Vagina (tissue), 2 donors: ENCODE measurements around the gene NIT1. TPM values are rescaled to one million over a fixed set of nuclear protein-coding genes. Genes with fewer than 3 reads are reported as not detected.
A peak's percentile ranks its signal among the peaks of the same experiment; 100 is the strongest.

ENCODE experiments used
- DNase-seq, 2 donors: peaks; one replicate each; pipeline ENCODE4 v3.0.0-alpha.2; 2017; ENCODE audit errors: extremely low spot score in 2 of 2
- H3K27ac ChIP-seq: fragments of 200-600 bp; sonication (generic); one replicate; pipeline ENCODE4 v1.5.1; 2019
- H3K27me3 ChIP-seq: fragments of 200-600 bp; sonication (generic); one replicate; pipeline ENCODE4 v1.5.1; 2019
- H3K36me3 ChIP-seq, 2 donors: fragments of 200-600 bp; sonication (generic); one replicate each; pipeline ENCODE4 v1.5.1; 2017 to 2019
- H3K4me1 ChIP-seq: fragments of 200-600 bp; sonication (generic); one replicate; pipeline ENCODE4 v1.5.1; 2019
- H3K4me3 ChIP-seq, 2 donors: fragments of 200-600 bp; sonication (generic); 1 replicate in 1 of 2; 2 replicates in 1 of 2; pipeline ENCODE4 v1.5.1; 2016 to 2019
- H3K9me3 ChIP-seq: fragments of 200-600 bp; sonication (generic); one replicate; pipeline ENCODE4 v1.5.1; 2019
- CTCF ChIP-seq, 3 experiments: fragments of 450-650 bp in 2 of 3; fragments of 200-600 bp in 1 of 3; sonication (generic) in 1 of 3; IDR thresholded peaks; one replicate each; pipeline ENCODE4 v1.5.1; 2017 to 2019; ENCODE audit warnings: antibody characterized with exemption in 3 of 3, mild to moderate bottlenecking in 2 of 3, moderate library complexity in 2 of 3
- POLR2A ChIP-seq, 2 donors: fragments of 450-650 bp; IDR thresholded peaks; one replicate each; pipeline ENCODE4 v1.6.1; 2017; ENCODE audit warnings: antibody characterized with exemption in 2 of 2, mild to moderate bottlenecking in 2 of 2, moderate library complexity in 2 of 2
- POLR2AphosphoS5 ChIP-seq, 2 donors: sonication (generic); formaldehyde crosslinking; IDR thresholded peaks; one replicate each; pipeline ENCODE4 v1.9.0; 2017; ENCODE audit warnings: antibody characterized with exemption in 2 of 2, mild to moderate bottlenecking in 2 of 2, low read depth in 1 of 2; ENCODE audit not compliant: insufficient read depth in 1 of 2
- intact Hi-C: fragments of 100-400 bp; cut with DNase I; formaldehyde crosslinking; loops from one replicate; pipeline ENCODE4 v1.15.1; 2023
- total RNA-seq: library from RNA; depleted of rRNA; stranded (reverse); fragments of >200 nt; gene quantifications from one replicate; pipeline ENCODE4 v1.2.3, GENCODE V29; 2016

The NIT1 gene
- total RNA-seq, result 31.7 TPM

GRCh38 chr1:161117759-161118581 lies at the start of gene NIT1, which contains the start of gene PFDN2:
Gene NIT1, plus strand, starts transcription at chr1:161118105. Its CDS starts 72 bp downstream, at chr1:161118177.
Gene PFDN2, minus strand, starts transcription at chr1:161118037. Its CDS starts 11 bp downstream, at chr1:161118026.
- H3K9me3 ChIP-seq, result no peaks in the 10 kb centered on the region
- peaks cover 48% of the 10 kb centered on the region for H3K4me1 ChIP-seq
- DNase-seq, result no peak
- peak within 1 kb of the TSS; percentile 94 to 99 for H3K4me3 ChIP-seq
- peak within 1 kb of the TSS; percentile 94 for H3K27ac ChIP-seq
- H3K27me3 ChIP-seq, result no peaks in the 10 kb centered on the region
- intact Hi-C loops, result no loop called here
- peak; percentile 76 to 97 for TF ChIP-seq POLR2AphosphoS5 (IDR thresholded peaks at IDR 0.05; ENCODE audit: insufficient read depth in 1 of 2, low read depth in 1 of 2)
- TF ChIP-seq CTCF (IDR thresholded peaks at IDR 0.05), result peak in 1 of 3 experiments; percentile 7
- peak in 1 of 2 donors; percentile 90 for TF ChIP-seq POLR2A (IDR thresholded peaks at IDR 0.05)
- peaks cover 0 to 30% of the 10 kb centered on the region in 2 donors for H3K36me3 ChIP-seq

- TF ChIP-seq POLR2AphosphoS5 (IDR thresholded peaks at IDR 0.05; ENCODE audit: insufficient read depth in 1 of 2, low read depth in 1 of 2), result no peak
- TF ChIP-seq POLR2A (IDR thresholded peaks at IDR 0.05), result no peak
- TF ChIP-seq CTCF (IDR thresholded peaks at IDR 0.05), result no peak
- Histone ChIP-seq H3K27me3 (no peaks in the 10 kb centered on the region), H3K4me1 (peaks cover 4% of the 10 kb centered on the region), H3K4me3 (peak overlapping the region; percentile 24 to 42), H3K9me3 (no peaks in the 10 kb centered on the region), H3K27ac (peak overlapping the region; percentile 59), H3K36me3 (no peaks in the 10 kb centered on the region)
- DNase-seq, result no peak
- intact Hi-C loops, result no loop called here
These were observed 49.3 kb upstream of the NIT1 start for GRCh38 chr1:161068306-161069234.

- TF ChIP-seq POLR2AphosphoS5 (IDR thresholded peaks at IDR 0.05; ENCODE audit: insufficient read depth in 1 of 2, low read depth in 1 of 2), result no peak
- no peak for TF ChIP-seq POLR2A (IDR thresholded peaks at IDR 0.05)
- TF ChIP-seq CTCF (IDR thresholded peaks at IDR 0.05), result no peak
- DNase-seq, result no peak
- Histone ChIP-seq H3K4me1 (peaks cover 5% of the 10 kb centered on the region), H3K36me3 (no peaks in the 10 kb centered on the region), H3K4me3 (peak overlapping the region; percentile 24 to 42), H3K27me3 (no peaks in the 10 kb centered on the region), H3K27ac (peak overlapping the region; percentile 59), H3K9me3 (no peaks in the 10 kb centered on the region)
- intact Hi-C loops, result no loop called here
These were observed 48.7 kb upstream of the NIT1 start for GRCh38 chr1:161069241-161069640.

DNA sequence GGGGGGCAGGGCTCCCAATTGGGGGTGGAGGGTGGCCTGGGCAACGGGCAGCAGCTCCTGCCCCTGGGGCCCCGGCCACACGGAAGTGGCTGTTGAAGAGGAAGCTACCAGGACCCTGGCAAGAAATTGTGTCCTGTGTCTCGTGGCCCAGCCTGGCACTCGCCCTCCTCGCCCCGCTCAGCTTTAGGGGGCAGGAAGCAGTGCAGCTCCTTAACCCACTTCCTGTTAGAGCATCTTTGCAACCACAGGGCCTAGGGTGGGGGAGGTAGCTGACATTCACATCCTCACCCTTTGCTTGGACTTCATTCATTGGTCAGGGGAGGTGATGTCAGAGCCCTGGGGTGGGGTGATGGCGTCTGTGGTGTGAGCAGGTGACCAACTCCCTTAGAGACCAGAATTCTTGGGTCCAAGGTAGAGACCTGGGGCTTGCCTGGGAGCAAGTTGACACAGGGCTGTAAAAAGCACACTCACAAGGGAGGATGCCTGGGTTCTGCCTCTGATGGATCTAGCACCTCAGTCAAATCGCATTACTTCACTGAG lies 48.1 kb upstream of the NIT1 start, which contains the start of gene ARHGAP30:
Gene ARHGAP30, minus strand, starts transcription at position 161 of the 540 bp plus-strand sequence. CDS start 267 bp downstream, outside the sequence.
- Histone ChIP-seq H3K9me3 (no peaks in the 10 kb centered on the region), H3K27ac (peak within 1 kb of the TSS; percentile 59), H3K27me3 (no peaks in the 10 kb centered on the region), H3K4me3 (peak within 1 kb of the TSS; percentile 24 to 42), H3K36me3 (no peaks in the 10 kb centered on the region), H3K4me1 (peaks cover 5% of the 10 kb centered on the region)
- intact Hi-C loops, result no loop called here
- TF ChIP-seq POLR2A (IDR thresholded peaks at IDR 0.05) (no peak), CTCF (IDR thresholded peaks at IDR 0.05) (no peak), POLR2AphosphoS5 (IDR thresholded peaks at IDR 0.05; ENCODE audit: insufficient read depth in 1 of 2, low read depth in 1 of 2) (peak in 1 of 2 donors; percentile 60)
- no peak for DNase-seq
